Activated CD8-positive, alpha-beta memory T cell treated with anti-CD3 and anti-CD28 coated beads, Interleukin-2, amount 10 ng/mL, durations not matched to agents 7 days and 5 days (primary cell): ENCODE results near the gene BIN1. TPM values are rescaled to one million over a fixed set of nuclear protein-coding genes. Genes with fewer than 3 reads are reported as not detected.

Experiments used
- ATAC-seq: fragments of 150-1000 bp; cut with Tn5 transposase; one replicate; pipeline ENCODE4 v1.10.0; 2021; ENCODE audit warnings: moderate library complexity
- CTCF ChIA-PET: fragments of 350-600 bp; sonication (Branson Sonifier 250); formaldehyde crosslinking; loops from one replicate; lab custom pipeline; 2021; ENCODE audit warnings: antibody characterized with exemption; lab: Charles Lee
- DNase-seq: peaks from one replicate; pipeline ENCODE4 v3.0.0-alpha.2; 2020
- H3K27ac Mint-ChIP-seq: one replicate; pipeline ENCODE4 v1.8.0; 2021; ENCODE audit warnings: mild to moderate bottlenecking, mixed read lengths
- H3K27me3 Mint-ChIP-seq: one replicate; pipeline ENCODE4 v1.8.0; 2021; ENCODE audit warnings: mixed read lengths
- H3K36me3 Mint-ChIP-seq: one replicate; pipeline ENCODE4 v1.8.0; 2021; ENCODE audit warnings: mild to moderate bottlenecking, mixed read lengths
- H3K4me1 Mint-ChIP-seq: one replicate; pipeline ENCODE4 v1.8.0; 2021; ENCODE audit warnings: mixed read lengths
- H3K4me3 Mint-ChIP-seq: one replicate; pipeline ENCODE4 v1.8.0; 2021; ENCODE audit warnings: mild to moderate bottlenecking, moderate library complexity, mixed read lengths
- H3K9me3 Mint-ChIP-seq: one replicate; pipeline ENCODE4 v1.8.0; 2022; ENCODE audit warnings: low read depth, mixed read lengths
- total RNA-seq, 2 experiments: library from RNA; stranded (reverse); gene quantifications; one replicate each; pipeline ENCODE4 v1.2.3, GENCODE V29; 2021

Gene BIN1
- total RNA-seq, 2 experiments from 2014 or later, result 105 to 152 TPM

- CTCF ChIA-PET, result interaction anchor here (2.7 kb wide), 1 partner anchor 17 kb away, joined by 7 read pairs; no protein-coding TSS in a partner anchor
- H3K9me3 Mint-ChIP-seq, result no peaks in the 10 kb centered on the region
- H3K27me3 Mint-ChIP-seq, result no peaks in the 10 kb centered on the region
- H3K4me1 Mint-ChIP-seq, result no peaks in the 10 kb centered on the region
- ATAC-seq, result no peak
- H3K36me3 Mint-ChIP-seq, result no peaks in the 10 kb centered on the region
- no peak overlapping the region for H3K27ac Mint-ChIP-seq
- H3K4me3 Mint-ChIP-seq, result no peak overlapping the region
- DNase-seq, result no peak
Measured at GRCh38 chr2:127097471-127097765, 9.5 kb downstream of the BIN1 start.

GRCh38 chr2:127096718-127097470 lies 10.1 kb downstream of the BIN1 start:
- ATAC-seq (no peak), DNase-seq (no peak)
- CTCF ChIA-PET, result interaction anchor here (1.0 to 2.7 kb wide), 3 partner anchors 16 to 43 kb away, joined by 3 to 7 read pairs (median 4); no protein-coding TSS in a partner anchor
- Mint-ChIP-seq H3K36me3 (no peaks in the 10 kb centered on the region), H3K4me3 (no peak overlapping the region), H3K27me3 (no peaks in the 10 kb centered on the region), H3K4me1 (no peaks in the 10 kb centered on the region), H3K27ac (no peak overlapping the region), H3K9me3 (no peaks in the 10 kb centered on the region)

- H3K27me3 Mint-ChIP-seq, result no peaks in the 10 kb centered on the region
- ATAC-seq, result no peak
Measured at GRCh38 chr2:127096280-127096679, 10.7 kb downstream of the BIN1 start.

GRCh38 chr2:127095784-127096183 lies 11.2 kb downstream of the BIN1 start:
- no peak overlapping the region for H3K4me3 Mint-ChIP-seq

More at GRCh38 chr2:127096280-127096679, 10.7 kb downstream of the BIN1 start:
- H3K4me3 Mint-ChIP-seq, result no peak overlapping the region
- no peak overlapping the region for H3K27ac Mint-ChIP-seq
- H3K9me3 Mint-ChIP-seq, result no peaks in the 10 kb centered on the region
- no peak for DNase-seq
- CTCF ChIA-PET, result interaction anchor here (1.0 to 2.7 kb wide), 3 partner anchors 16 to 43 kb away, joined by 3 to 7 read pairs (median 4); no protein-coding TSS in a partner anchor
- H3K36me3 Mint-ChIP-seq, result no peaks in the 10 kb centered on the region
- H3K4me1 Mint-ChIP-seq, result no peaks in the 10 kb centered on the region

GRCh38 chr2:127095367-127095641 lies 11.7 kb downstream of the BIN1 start:
- Mint-ChIP-seq H3K27me3 (no peaks in the 10 kb centered on the region), H3K27ac (no peak overlapping the region), H3K9me3 (no peaks in the 10 kb centered on the region), H3K36me3 (no peaks in the 10 kb centered on the region), H3K4me1 (no peaks in the 10 kb centered on the region), H3K4me3 (no peak overlapping the region)
- DNase-seq, result no peak
- no peak for ATAC-seq
- CTCF ChIA-PET, result interaction anchor here (1.0 to 2.7 kb wide), 2 partner anchors 9 to 15 kb away, joined by 4 to 7 read pairs; no protein-coding TSS in a partner anchor

More at GRCh38 chr2:127095784-127096183, 11.2 kb downstream of the BIN1 start:
- Mint-ChIP-seq H3K27me3 (no peaks in the 10 kb centered on the region), H3K27ac (no peak overlapping the region), H3K9me3 (no peaks in the 10 kb centered on the region), H3K4me1 (no peaks in the 10 kb centered on the region), H3K36me3 (no peaks in the 10 kb centered on the region)
- ATAC-seq, result no peak
- DNase-seq, result no peak
- CTCF ChIA-PET, result interaction anchor here (1.0 to 2.7 kb wide), 3 partner anchors 10 to 17 kb away, joined by 4 to 7 read pairs (median 4); no protein-coding TSS in a partner anchor

- Mint-ChIP-seq H3K36me3 (no peaks in the 10 kb centered on the region), H3K27ac (no peak overlapping the region), H3K4me3 (no peak overlapping the region), H3K9me3 (no peaks in the 10 kb centered on the region), H3K27me3 (no peaks in the 10 kb centered on the region), H3K4me1 (no peaks in the 10 kb centered on the region)
- ATAC-seq (no peak), DNase-seq (no peak)
- CTCF ChIA-PET, result interaction anchor here (1.0 to 2.7 kb wide), 2 partner anchors 9 to 14 kb away, joined by 4 to 7 read pairs; no protein-coding TSS in a partner anchor
Measured at GRCh38 chr2:127094509-127095366, 12.2 kb downstream of the BIN1 start.

GRCh38 chr2:127093648-127094210 lies 13.2 kb downstream of the BIN1 start:
- no peak for ATAC-seq
- H3K27ac Mint-ChIP-seq, result no peak overlapping the region
- no peaks in the 10 kb centered on the region for H3K36me3 Mint-ChIP-seq
- H3K27me3 Mint-ChIP-seq, result no peaks in the 10 kb centered on the region
- H3K4me1 Mint-ChIP-seq, result no peaks in the 10 kb centered on the region
- DNase-seq, result no peak
- H3K9me3 Mint-ChIP-seq, result no peaks in the 10 kb centered on the region
- H3K4me3 Mint-ChIP-seq, result no peak overlapping the region
- CTCF ChIA-PET, result no interaction called here

GRCh38 chr2:127092901-127093516 lies 13.9 kb downstream of the BIN1 start:
- CTCF ChIA-PET, result no interaction called here
- Mint-ChIP-seq H3K4me3 (no peak overlapping the region), H3K36me3 (no peaks in the 10 kb centered on the region), H3K9me3 (no peaks in the 10 kb centered on the region), H3K27me3 (peaks cover 2% of the 10 kb centered on the region), H3K4me1 (no peaks in the 10 kb centered on the region), H3K27ac (no peak overlapping the region)
- no peak for ATAC-seq
- DNase-seq, result no peak

- no peaks in the 10 kb centered on the region for H3K4me1 Mint-ChIP-seq
- H3K27me3 Mint-ChIP-seq, result peaks cover 2% of the 10 kb centered on the region
- H3K36me3 Mint-ChIP-seq, result no peaks in the 10 kb centered on the region
- DNase-seq (no peak), ATAC-seq (no peak)
- H3K27ac Mint-ChIP-seq, result no peak overlapping the region
- CTCF ChIA-PET, result no interaction called here
- H3K9me3 Mint-ChIP-seq, result no peaks in the 10 kb centered on the region
- no peak overlapping the region for H3K4me3 Mint-ChIP-seq
Measured at GRCh38 chr2:127092306-127092705, 14.6 kb downstream of the BIN1 start.

- peaks cover 2% of the 10 kb centered on the region for H3K27me3 Mint-ChIP-seq
- no peaks in the 10 kb centered on the region for H3K36me3 Mint-ChIP-seq
- H3K4me1 Mint-ChIP-seq, result peaks cover under 1% of the 10 kb centered on the region
- H3K27ac Mint-ChIP-seq, result no peak overlapping the region
- H3K4me3 Mint-ChIP-seq, result no peak overlapping the region
- no peaks in the 10 kb centered on the region for H3K9me3 Mint-ChIP-seq
- DNase-seq (no peak), ATAC-seq (no peak)
- CTCF ChIA-PET, result no interaction called here
Measured at GRCh38 chr2:127091886-127092285, 15.1 kb downstream of the BIN1 start.

GRCh38 chr2:127091148-127091547 lies 15.8 kb downstream of the BIN1 start:
- DNase-seq, result no peak
- ATAC-seq, result no peak
- CTCF ChIA-PET, result no interaction called here
- no peak overlapping the region for H3K4me3 Mint-ChIP-seq
- no peaks in the 10 kb centered on the region for H3K36me3 Mint-ChIP-seq
- H3K4me1 Mint-ChIP-seq, result peaks cover 7% of the 10 kb centered on the region
- no peak overlapping the region for H3K27ac Mint-ChIP-seq
- no peaks in the 10 kb centered on the region for H3K9me3 Mint-ChIP-seq
- H3K27me3 Mint-ChIP-seq, result peaks cover 2% of the 10 kb centered on the region

GRCh38 chr2:127090281-127091120 lies 16.5 kb downstream of the BIN1 start:
- H3K27me3 Mint-ChIP-seq, result peaks cover 2% of the 10 kb centered on the region
- ATAC-seq, result no peak
- H3K9me3 Mint-ChIP-seq, result no peaks in the 10 kb centered on the region
- CTCF ChIA-PET, result interaction anchor here (1.6 kb wide), 1 partner anchor 23 kb away, joined by 4 read pairs; no protein-coding TSS in a partner anchor
- peaks cover 14% of the 10 kb centered on the region for H3K4me1 Mint-ChIP-seq
- no peak for DNase-seq
- H3K4me3 Mint-ChIP-seq, result no peak overlapping the region
- H3K27ac Mint-ChIP-seq, result no peak overlapping the region
- H3K36me3 Mint-ChIP-seq, result no peaks in the 10 kb centered on the region
